ENCODE data around the gene GTSE1. TPM values are rescaled to one million over a fixed set of nuclear protein-coding genes. Genes with fewer than 3 reads are reported as not detected.

GTSE1 gene
- total and polyA plus RNA-seq, 4 donors = 1.0 to 2.3 (median 1.2) TPM

DNA sequence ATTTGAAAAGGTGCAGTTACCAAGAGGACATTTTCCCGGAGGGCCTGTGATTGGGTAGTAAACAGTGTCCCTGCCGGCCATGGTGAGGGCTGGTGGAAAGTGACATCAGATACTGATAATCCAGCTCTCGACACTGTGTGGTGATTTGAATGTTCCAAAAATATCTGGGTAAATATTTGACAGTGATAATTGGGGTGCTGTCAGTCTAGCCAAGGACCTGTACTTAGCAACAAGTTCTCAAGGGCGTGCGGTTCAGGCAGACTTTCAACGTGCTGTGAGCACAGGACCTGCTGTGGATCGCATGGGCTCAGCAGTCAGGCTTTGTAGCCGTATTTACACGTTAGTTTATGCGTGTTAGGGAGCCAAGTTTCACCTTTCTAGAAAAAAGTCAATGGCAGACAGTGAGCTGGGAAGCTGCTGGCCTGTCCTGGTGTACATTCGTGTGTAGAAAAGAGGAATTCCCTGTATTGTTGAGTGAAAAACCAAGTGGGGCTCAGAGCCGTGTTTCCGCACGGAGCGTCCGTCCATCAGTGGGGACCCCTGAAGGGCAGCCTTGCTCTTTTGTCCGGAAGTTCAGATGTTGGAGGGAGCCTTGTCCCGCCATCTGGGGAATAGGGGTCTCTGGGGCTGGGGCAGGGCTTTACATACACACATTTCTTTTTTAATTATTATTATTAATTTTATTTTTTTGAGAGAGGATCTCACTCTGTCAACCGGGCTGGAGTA lies 50.2 kb downstream of the GTSE1 start:
- TF ChIP-seq, protein P1, sequence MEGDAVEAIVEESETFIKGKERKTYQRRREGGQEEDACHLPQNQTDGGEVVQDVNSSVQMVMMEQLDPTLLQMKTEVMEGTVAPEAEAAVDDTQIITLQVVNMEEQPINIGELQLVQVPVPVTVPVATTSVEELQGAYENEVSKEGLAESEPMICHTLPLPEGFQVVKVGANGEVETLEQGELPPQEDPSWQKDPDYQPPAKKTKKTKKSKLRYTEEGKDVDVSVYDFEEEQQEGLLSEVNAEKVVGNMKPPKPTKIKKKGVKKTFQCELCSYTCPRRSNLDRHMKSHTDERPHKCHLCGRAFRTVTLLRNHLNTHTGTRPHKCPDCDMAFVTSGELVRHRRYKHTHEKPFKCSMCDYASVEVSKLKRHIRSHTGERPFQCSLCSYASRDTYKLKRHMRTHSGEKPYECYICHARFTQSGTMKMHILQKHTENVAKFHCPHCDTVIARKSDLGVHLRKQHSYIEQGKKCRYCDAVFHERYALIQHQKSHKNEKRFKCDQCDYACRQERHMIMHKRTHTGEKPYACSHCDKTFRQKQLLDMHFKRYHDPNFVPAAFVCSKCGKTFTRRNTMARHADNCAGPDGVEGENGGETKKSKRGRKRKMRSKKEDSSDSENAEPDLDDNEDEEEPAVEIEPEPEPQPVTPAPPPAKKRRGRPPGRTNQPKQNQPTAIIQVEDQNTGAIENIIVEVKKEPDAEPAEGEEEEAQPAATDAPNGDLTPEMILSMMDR (IDR thresholded peaks at IDR 0.05; ENCODE audit: control extremely low read depth, extremely low read depth) = no peak
- H3K4me3 ChIP-seq = no peak overlapping the region
- peaks cover 0 to 1% (median 0%) of the 10 kb centered on the region in 5 donors for H3K4me1 ChIP-seq (ENCODE audit: control insufficient read depth in 5 of 5, insufficient read depth in 5 of 5, low read length in 5 of 5)
- peaks cover 13 to 67% (median 44%) of the 10 kb centered on the region in 4 donors for H3K36me3 ChIP-seq (ENCODE audit: control insufficient read depth in 4 of 4, insufficient read depth in 4 of 4, low read length in 4 of 4)
- peak overlapping the region; percentile 8 to 78 for H3K27ac ChIP-seq (ENCODE audit: low read depth in 1 of 2, low read length in 1 of 2)
- H3K9me3 ChIP-seq (ENCODE audit: control insufficient read depth in 4 of 4, insufficient read depth in 3 of 4, low read length in 3 of 4) = no peaks in the 10 kb centered on the region
- H3K9ac ChIP-seq (ENCODE audit: insufficient read depth in 1 of 2, low read length in 2 of 2) = no peak overlapping the region
- 82 to 92% methylated on average over 19 of the region's 19 CpGs for WGBS, 2 donors
- DNase-seq = no peak
- no peak for ATAC-seq (ENCODE audit: insufficient read depth, low FRiP score)
- no peaks in the 10 kb centered on the region for H3K27me3 ChIP-seq (ENCODE audit: control insufficient read depth in 3 of 3, insufficient read depth in 3 of 3, low read length in 2 of 3)

DNA sequence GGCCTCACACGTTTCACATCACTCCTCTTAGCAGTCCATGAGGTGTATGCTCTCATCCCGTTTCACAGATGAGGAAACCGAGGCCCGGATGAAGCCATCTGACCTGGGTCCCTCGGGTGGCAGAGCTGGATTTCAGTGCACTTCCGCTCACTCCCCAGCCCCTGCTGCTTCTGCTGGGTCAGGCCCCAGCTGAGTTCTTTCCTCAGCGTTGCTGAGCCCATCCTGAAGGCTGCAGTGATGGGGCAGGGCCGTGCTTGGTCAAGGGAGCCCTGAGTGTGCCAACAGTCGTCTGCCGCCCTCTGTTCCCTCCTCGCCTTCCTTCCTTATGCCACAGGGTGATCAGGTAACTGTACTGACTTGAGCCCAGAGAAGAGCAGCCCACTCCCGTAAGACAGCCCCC lies 51.0 kb downstream of the GTSE1 start:
- Histone ChIP-seq H3K9ac (ENCODE audit: insufficient read depth in 1 of 2, low read length in 2 of 2) (no peak overlapping the region), H3K9me3 (ENCODE audit: control insufficient read depth in 4 of 4, insufficient read depth in 3 of 4, low read length in 3 of 4) (no peaks in the 10 kb centered on the region), H3K27me3 (ENCODE audit: control insufficient read depth in 3 of 3, insufficient read depth in 3 of 3, low read length in 2 of 3) (no peaks in the 10 kb centered on the region), H3K4me1 (ENCODE audit: control insufficient read depth in 5 of 5, insufficient read depth in 5 of 5, low read length in 5 of 5) (peaks cover 0 to 1% (median 0%) of the 10 kb centered on the region in 5 donors), H3K36me3 (ENCODE audit: control insufficient read depth in 4 of 4, insufficient read depth in 4 of 4, low read length in 4 of 4) (peaks cover 13 to 69% (median 44%) of the 10 kb centered on the region in 4 donors), H3K4me3 (no peak overlapping the region), H3K27ac (ENCODE audit: low read depth in 1 of 2, low read length in 1 of 2) (peak overlapping the region in 1 of 2 donors; percentile 55)
- TF ChIP-seq, protein P1 (IDR thresholded peaks at IDR 0.05; ENCODE audit: control extremely low read depth, extremely low read depth) = no peak
- no peak for DNase-seq
- WGBS, 2 donors = 79 to 95% methylated on average over 12 of the region's 12 CpGs
- ATAC-seq (ENCODE audit: insufficient read depth, low FRiP score) = no peak

DNA sequence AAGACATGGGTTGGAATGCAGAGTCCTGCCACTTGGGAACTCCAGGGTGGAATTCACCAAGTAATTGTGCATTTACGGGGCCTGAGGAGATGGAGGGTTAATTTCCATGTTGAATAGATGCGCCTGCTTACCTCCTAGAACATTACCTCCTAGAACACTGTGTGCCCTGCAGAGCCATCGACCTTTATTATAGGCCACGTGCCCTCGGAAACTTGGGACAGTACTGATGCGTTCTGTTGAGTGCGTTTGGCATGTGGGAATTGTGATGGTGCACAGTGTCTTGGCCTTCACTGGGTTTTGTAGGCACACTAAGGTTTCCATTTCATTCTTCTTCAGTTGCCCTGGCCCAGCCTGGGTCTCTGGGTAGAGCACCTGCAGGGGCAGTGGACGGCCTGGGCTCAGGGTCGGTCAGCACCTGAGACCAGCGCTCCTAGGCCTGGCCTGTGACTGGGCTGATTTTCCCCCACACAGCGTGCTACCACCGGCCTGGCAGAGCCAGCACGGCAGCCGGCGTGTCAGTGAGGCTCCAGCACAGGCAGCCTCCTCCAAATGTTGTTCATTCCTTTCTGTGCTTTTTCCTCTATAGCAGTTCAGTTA lies 51.5 kb downstream of the GTSE1 start:
- Histone ChIP-seq H3K4me1 (ENCODE audit: control insufficient read depth in 5 of 5, insufficient read depth in 5 of 5, low read length in 5 of 5) (no peaks in the 10 kb centered on the region), H3K27me3 (ENCODE audit: control insufficient read depth in 3 of 3, insufficient read depth in 3 of 3, low read length in 2 of 3) (no peaks in the 10 kb centered on the region), H3K4me3 (no peak overlapping the region), H3K36me3 (ENCODE audit: control insufficient read depth in 4 of 4, insufficient read depth in 4 of 4, low read length in 4 of 4) (peaks cover 13 to 75% (median 49%) of the 10 kb centered on the region in 4 donors), H3K27ac (ENCODE audit: low read depth in 1 of 2, low read length in 1 of 2) (peak overlapping the region in 1 of 2 donors; percentile 81), H3K9ac (ENCODE audit: insufficient read depth in 1 of 2, low read length in 2 of 2) (no peak overlapping the region), H3K9me3 (ENCODE audit: control insufficient read depth in 4 of 4, insufficient read depth in 3 of 4, low read length in 3 of 4) (no peaks in the 10 kb centered on the region)
- TF ChIP-seq, protein P1 (IDR thresholded peaks at IDR 0.05; ENCODE audit: control extremely low read depth, extremely low read depth) = no peak
- DNase-seq (no peak), ATAC-seq (ENCODE audit: insufficient read depth, low FRiP score) (no peak)
- WGBS, 2 donors = 96 to 97% methylated on average over 15 of the region's 15 CpGs
